Neural cell (in vitro differentiated cells): ENCODE measurements around the gene UBASH3A. TPM values are rescaled to one million over a fixed set of nuclear protein-coding genes. Genes with fewer than 3 reads are reported as not detected.

Experiments used
- H2AFZ ChIP-seq: fragments of 200-600, 300-800 bp; sonication (generic), shearing (Covaris generic); 2 replicates; pipeline ENCODE4 v1.6.0; 2014; ENCODE audit warnings: low read depth, mild to moderate bottlenecking, antibody characterized with exemption, low read length, moderate library complexity
- H3F3A ChIP-seq: fragments of 200-600 bp; shearing (Covaris generic); 2 replicates; pipeline ENCODE4 v1.6.1; 2016; ENCODE audit warnings: mild to moderate bottlenecking, moderate library complexity, mixed read lengths, antibody characterized with exemption, low read length; ENCODE audit not compliant: insufficient read depth, poor library complexity, severe bottlenecking
- H3K27ac ChIP-seq: fragments of 200-600, 300-800 bp; sonication (generic), shearing (Covaris generic); 2 replicates; pipeline ENCODE4 v1.5.1; 2014; ENCODE audit warnings: mild to moderate bottlenecking, low read length, moderate library complexity
- H3K27me3 ChIP-seq: fragments of 300-800, 200-600 bp; sonication (generic), shearing (Covaris generic); 2 replicates; pipeline ENCODE4 v1.6.0; 2014; ENCODE audit warnings: mild to moderate bottlenecking, low read depth, low read length, moderate library complexity; ENCODE audit not compliant: insufficient read depth
- H3K36me3 ChIP-seq: fragments of 300-800, 200-600 bp; sonication (generic), shearing (Covaris generic); 2 replicates; pipeline ENCODE4 v1.5.1; 2014; ENCODE audit warnings: mild to moderate bottlenecking, antibody characterized with exemption, low read length, moderate library complexity; ENCODE audit not compliant: insufficient read depth
- H3K4me2 ChIP-seq: fragments of 300-800, 200-600 bp; sonication (generic), shearing (Covaris generic); 2 replicates; pipeline ENCODE4 v1.6.0; 2014; ENCODE audit warnings: mild to moderate bottlenecking, low read length
- H3K4me3 ChIP-seq: fragments of 300-800, 200-600 bp; sonication (generic), shearing (Covaris generic); 2 replicates; pipeline ENCODE4 v1.5.1; 2014; ENCODE audit warnings: mild to moderate bottlenecking, low read length, moderate library complexity
- H3K79me2 ChIP-seq: fragments of 200-600 bp; shearing (Covaris generic); replicated peaks from 2 replicates; pipeline ENCODE4 v1.6.0; 2014; ENCODE audit warnings: mild to moderate bottlenecking, low read length, moderate library complexity; ENCODE audit not compliant: insufficient read depth
- H3K9ac ChIP-seq: fragments of 300-800, 200-600 bp; sonication (generic), shearing (Covaris generic); 2 replicates; pipeline ENCODE4 v1.6.1; 2016; ENCODE audit warnings: mild to moderate bottlenecking, low read length, mixed read lengths
- H3K9me2 ChIP-seq: fragments of 200-600 bp; shearing (Covaris generic); 2 replicates; pipeline ENCODE4 v1.6.1; 2016; ENCODE audit warnings: mild to moderate bottlenecking, low read length, mixed read lengths; ENCODE audit not compliant: insufficient read depth
- H3K9me3 ChIP-seq: fragments of 200-600, 300-800 bp; sonication (generic), shearing (Covaris generic); 2 replicates; pipeline ENCODE4 v1.6.1; 2016; ENCODE audit warnings: mild to moderate bottlenecking, mixed run types, low read length, moderate library complexity, mixed read lengths
- H4K20me1 ChIP-seq: fragments of 200-600 bp; shearing (Covaris generic); 2 replicates; pipeline ENCODE4 v1.6.1; 2016; ENCODE audit warnings: mild to moderate bottlenecking, mixed run types; ENCODE audit not compliant: insufficient read depth
- EP300 ChIP-seq: fragments of 450-650 bp; conservative IDR thresholded peaks from 2 replicates; pipeline ENCODE4 v1.6.1; 2014; ENCODE audit warnings: antibody characterized with exemption, mild to moderate bottlenecking, moderate library complexity; ENCODE audit not compliant: poor library complexity, severe bottlenecking
- EZH2 ChIP-seq: fragments of 200-600, 300-800 bp; shearing (Covaris generic), sonication (generic); IDR thresholded peaks from 2 replicates; pipeline ENCODE4 v1.6.1; 2014; ENCODE audit warnings: antibody characterized with exemption, low read length, borderline replicate concordance, mild to moderate bottlenecking; ENCODE audit not compliant: insufficient read depth, poor library complexity, severe bottlenecking
- MXI1 ChIP-seq: fragments of 450-650 bp; conservative IDR thresholded peaks from 2 replicates; pipeline ENCODE4 v1.6.1; 2014; ENCODE audit warnings: antibody characterized with exemption, mild to moderate bottlenecking; ENCODE audit not compliant: poor library complexity, severe bottlenecking
- POLR2AphosphoS5 ChIP-seq: IDR thresholded peaks from 2 replicates; pipeline ENCODE4 v1.6.1; 2012
- RAD21 ChIP-seq: fragments of 450-650 bp; conservative IDR thresholded peaks from 2 replicates; pipeline ENCODE4 v1.6.1; 2014; ENCODE audit warnings: antibody characterized with exemption, mild to moderate bottlenecking, moderate library complexity
- REST ChIP-seq: IDR thresholded peaks from 2 replicates; pipeline ENCODE4 v1.6.1; 2012; ENCODE audit warnings: borderline replicate concordance
- SMC3 ChIP-seq: fragments of 450-650 bp; conservative IDR thresholded peaks from 2 replicates; pipeline ENCODE4 v1.6.1; 2014; ENCODE audit warnings: antibody characterized with exemption, mild to moderate bottlenecking, moderate library complexity; ENCODE audit not compliant: poor library complexity
- TAF1 ChIP-seq: IDR thresholded peaks from 2 replicates; pipeline ENCODE4 v1.6.1; 2012; ENCODE audit warnings: low read depth
- polyA plus RNA-seq: library from polyadenylated mRNA; depleted of rRNA; stranded (reverse); fragments of >200 nt; gene quantifications from 2 replicates; pipeline ENCODE4 v1.2.3, GENCODE V29; 2014
- TF ChIP-seq, protein P1 (sequence below): fragments of 450-650 bp; IDR thresholded peaks from 2 replicates; pipeline ENCODE4 v1.5.1; 2014; ENCODE audit warnings: antibody characterized with exemption, mild to moderate bottlenecking, moderate library complexity; ENCODE audit not compliant: poor library complexity, severe bottlenecking

Gene UBASH3A
- polyA plus RNA-seq, 1 donor from 2014 or later: not detected

GRCh38 chr21:42490720-42491119, 87.0 kb downstream of the UBASH3A start:
- Histone ChIP-seq H3K9me3 (no peaks in the 10 kb centered on the region), H3K9ac (no peak overlapping the region), H4K20me1 (no peaks in the 10 kb centered on the region), H3K4me3 (no peak overlapping the region), H3K36me3 (no peaks in the 10 kb centered on the region), H3K27ac (no peak overlapping the region), H3K4me2 (no peak overlapping the region), H2AFZ (no peak overlapping the region), H3K79me2 (no peaks in the 10 kb centered on the region), H3K9me2 (no peaks in the 10 kb centered on the region), H3F3A (no peaks in the 10 kb centered on the region), H3K27me3 (no peaks in the 10 kb centered on the region)
- TF ChIP-seq, protein P1, sequence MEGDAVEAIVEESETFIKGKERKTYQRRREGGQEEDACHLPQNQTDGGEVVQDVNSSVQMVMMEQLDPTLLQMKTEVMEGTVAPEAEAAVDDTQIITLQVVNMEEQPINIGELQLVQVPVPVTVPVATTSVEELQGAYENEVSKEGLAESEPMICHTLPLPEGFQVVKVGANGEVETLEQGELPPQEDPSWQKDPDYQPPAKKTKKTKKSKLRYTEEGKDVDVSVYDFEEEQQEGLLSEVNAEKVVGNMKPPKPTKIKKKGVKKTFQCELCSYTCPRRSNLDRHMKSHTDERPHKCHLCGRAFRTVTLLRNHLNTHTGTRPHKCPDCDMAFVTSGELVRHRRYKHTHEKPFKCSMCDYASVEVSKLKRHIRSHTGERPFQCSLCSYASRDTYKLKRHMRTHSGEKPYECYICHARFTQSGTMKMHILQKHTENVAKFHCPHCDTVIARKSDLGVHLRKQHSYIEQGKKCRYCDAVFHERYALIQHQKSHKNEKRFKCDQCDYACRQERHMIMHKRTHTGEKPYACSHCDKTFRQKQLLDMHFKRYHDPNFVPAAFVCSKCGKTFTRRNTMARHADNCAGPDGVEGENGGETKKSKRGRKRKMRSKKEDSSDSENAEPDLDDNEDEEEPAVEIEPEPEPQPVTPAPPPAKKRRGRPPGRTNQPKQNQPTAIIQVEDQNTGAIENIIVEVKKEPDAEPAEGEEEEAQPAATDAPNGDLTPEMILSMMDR: no peak
- no peak for TF ChIP-seq EP300
- TF ChIP-seq POLR2AphosphoS5: no peak
- TF ChIP-seq TAF1: no peak
- TF ChIP-seq RAD21: no peak
- no peak for TF ChIP-seq REST
- no peak for TF ChIP-seq EZH2
- no peak for TF ChIP-seq SMC3
- TF ChIP-seq MXI1: no peak

DNA sequence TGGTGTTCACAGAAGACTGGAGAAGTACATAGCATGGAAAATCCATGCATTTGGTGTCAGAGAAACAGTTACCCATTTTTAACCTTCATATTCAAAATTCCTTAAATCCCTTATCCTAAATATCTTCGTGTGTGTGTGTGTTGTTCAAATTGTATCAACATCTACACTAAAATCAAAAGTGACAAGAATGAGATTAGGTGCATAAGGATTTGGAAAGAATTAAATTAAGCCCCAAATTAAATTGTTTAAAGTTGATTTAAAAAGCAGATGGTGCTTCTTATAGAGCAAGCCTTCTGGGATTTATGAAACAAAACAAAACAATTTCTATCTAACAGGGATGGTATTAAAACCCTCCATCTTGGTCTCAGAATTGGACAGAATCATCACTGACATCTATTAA, 87.6 kb downstream of the UBASH3A start:
- H3K4me3 ChIP-seq: no peak overlapping the region
- no peak overlapping the region for H3K9ac ChIP-seq
- H3K9me3 ChIP-seq: no peaks in the 10 kb centered on the region
- H4K20me1 ChIP-seq: no peaks in the 10 kb centered on the region
- no peaks in the 10 kb centered on the region for H3K27me3 ChIP-seq
- H3K9me2 ChIP-seq: no peaks in the 10 kb centered on the region
- no peaks in the 10 kb centered on the region for H3K36me3 ChIP-seq
- H2AFZ ChIP-seq: no peak overlapping the region
- no peaks in the 10 kb centered on the region for H3F3A ChIP-seq
- H3K4me2 ChIP-seq: no peak overlapping the region
- H3K79me2 ChIP-seq: no peaks in the 10 kb centered on the region
- H3K27ac ChIP-seq: no peak overlapping the region
- TF ChIP-seq EP300: no peak
- TF ChIP-seq RAD21: no peak
- TF ChIP-seq REST: no peak
- no peak for TF ChIP-seq TAF1
- TF ChIP-seq MXI1: no peak
- no peak for TF ChIP-seq EZH2
- TF ChIP-seq POLR2AphosphoS5: no peak
